Neuronal stem cell (in vitro differentiated cells): ENCODE data around the gene IL1RAP.

ENCODE experiments used
- DNase-seq: peaks from one replicate; pipeline ENCODE4 v3.0.0-alpha.2; 2013; ENCODE audit warnings: low spot score
- H2AFZ ChIP-seq: one replicate; pipeline ENCODE4 v1.6.1; 2013; ENCODE audit warnings: mild to moderate bottlenecking, low read length, inconsistent platforms
- H2AK5ac ChIP-seq: 2 replicates; pipeline ENCODE4 v1.6.1; 2013; ENCODE audit warnings: low read depth, mild to moderate bottlenecking, inconsistent platforms, low read length, moderate library complexity, mixed read lengths
- H2BK120ac ChIP-seq: 2 replicates; pipeline ENCODE4 v1.6.1; 2013; ENCODE audit warnings: low read depth, mild to moderate bottlenecking, inconsistent platforms, low read length, moderate library complexity, mixed read lengths
- H2BK12ac ChIP-seq: one replicate; pipeline ENCODE4 v1.6.1; 2013; ENCODE audit warnings: low read length, inconsistent platforms
- H2BK15ac ChIP-seq: 2 replicates; pipeline ENCODE4 v1.6.1; 2013; ENCODE audit warnings: mild to moderate bottlenecking, low read length, inconsistent platforms, mixed read lengths
- H2BK5ac ChIP-seq: one replicate; pipeline ENCODE4 v1.6.1; 2013; ENCODE audit warnings: inconsistent platforms, mild to moderate bottlenecking, low read length, moderate library complexity
- H3K14ac ChIP-seq: one replicate; pipeline ENCODE4 v1.6.1; 2013; ENCODE audit warnings: low read length, inconsistent platforms
- H3K18ac ChIP-seq: 2 replicates; pipeline ENCODE4 v1.6.1; 2013; ENCODE audit warnings: low read length, inconsistent platforms
- H3K23ac ChIP-seq: 2 replicates; pipeline ENCODE4 v1.6.1; 2013; ENCODE audit warnings: low read depth, mild to moderate bottlenecking, mixed read lengths, low read length, inconsistent platforms; ENCODE audit not compliant: poor library complexity
- H3K27ac ChIP-seq: replicated peaks from 3 replicates; pipeline ENCODE4 v1.5.1; 2013; ENCODE audit warnings: low read length, inconsistent platforms
- H3K27me3 ChIP-seq, 3 experiments: 2 replicates each; pipeline ENCODE4 v1.6.1; 2013; ENCODE audit warnings: low read length in 3 of 3, mild to moderate bottlenecking in 2 of 3, inconsistent platforms in 1 of 3, low read depth in 1 of 3, mixed read lengths in 1 of 3, moderate library complexity in 1 of 3; ENCODE audit not compliant: control insufficient read depth in 3 of 3, insufficient read depth in 3 of 3
- H3K36me3 ChIP-seq, 2 donors: replicated peaks in 1 of 2; 2 replicates each; pipeline ENCODE4 v1.6.1; 2013; ENCODE audit warnings: low read length in 2 of 2; ENCODE audit not compliant: control insufficient read depth in 2 of 2, insufficient read depth in 2 of 2
- H3K4ac ChIP-seq: 2 replicates; pipeline ENCODE4 v1.6.1; 2013; ENCODE audit warnings: inconsistent platforms, mild to moderate bottlenecking, low read length, moderate library complexity
- H3K4me1 ChIP-seq, 2 donors: 1 replicate in 1 of 2; 2 replicates in 1 of 2; pipeline ENCODE4 v1.6.1; 2013; ENCODE audit warnings: low read length in 2 of 2, low read depth in 1 of 2; ENCODE audit not compliant: control insufficient read depth in 2 of 2, insufficient read depth in 1 of 2
- H3K4me2 ChIP-seq: one replicate; pipeline ENCODE4 v1.6.1; 2013; ENCODE audit warnings: mild to moderate bottlenecking, low read length, inconsistent platforms; ENCODE audit not compliant: insufficient read depth, poor library complexity, severe bottlenecking
- H3K4me3 ChIP-seq, 2 donors: 2 replicates each; pipeline ENCODE4 v1.5.1; 2013; ENCODE audit warnings: low read length in 2 of 2, mild to moderate bottlenecking in 2 of 2, inconsistent platforms in 1 of 2, moderate library complexity in 1 of 2
- H3K79me1 ChIP-seq: one replicate; pipeline ENCODE4 v1.6.1; 2013; ENCODE audit warnings: low read depth, mild to moderate bottlenecking, inconsistent platforms, low read length, moderate library complexity
- H3K9ac ChIP-seq: one replicate; pipeline ENCODE4 v1.6.1; 2013; ENCODE audit warnings: mild to moderate bottlenecking, low read depth, low read length, inconsistent platforms; ENCODE audit not compliant: poor library complexity
- H3K9me3 ChIP-seq, 2 donors: replicated peaks in 1 of 2; 2 replicates each; pipeline versions ENCODE3 to v1.6.1; 2013; ENCODE audit warnings: low read length in 2 of 2, mild to moderate bottlenecking in 2 of 2, inconsistent platforms in 1 of 2, low read depth in 1 of 2, mixed read lengths in 1 of 2, moderate library complexity in 1 of 2; ENCODE audit not compliant: control insufficient read depth in 2 of 2, insufficient read depth in 1 of 2
- H4K8ac ChIP-seq: one replicate; pipeline ENCODE4 v1.6.1; 2013; ENCODE audit warnings: low read depth, mild to moderate bottlenecking, inconsistent platforms, low read length, moderate library complexity
- H4K91ac ChIP-seq: one replicate; pipeline ENCODE4 v1.6.1; 2013; ENCODE audit warnings: low read length, low read depth, mild to moderate bottlenecking, inconsistent platforms; ENCODE audit not compliant: poor library complexity
- WGBS, 2 donors: extraction: QIAGEN DNeasy Blood & Tissue Kit; methylation state at CpG; one replicate each; pipeline ENCODE4 v1.1.7; 2013; ENCODE audit warnings: missing lambda C conversion rate in 2 of 2, mixed read lengths in 1 of 2; ENCODE audit not compliant: insufficient read length in 2 of 2, insufficient replicate concordance in 1 of 2; ENCODE audit errors: extremely low coverage in 2 of 2; 5-methylcytosine and 5-hydroxymethylcytosine counted together

IL1RAP gene

DNA sequence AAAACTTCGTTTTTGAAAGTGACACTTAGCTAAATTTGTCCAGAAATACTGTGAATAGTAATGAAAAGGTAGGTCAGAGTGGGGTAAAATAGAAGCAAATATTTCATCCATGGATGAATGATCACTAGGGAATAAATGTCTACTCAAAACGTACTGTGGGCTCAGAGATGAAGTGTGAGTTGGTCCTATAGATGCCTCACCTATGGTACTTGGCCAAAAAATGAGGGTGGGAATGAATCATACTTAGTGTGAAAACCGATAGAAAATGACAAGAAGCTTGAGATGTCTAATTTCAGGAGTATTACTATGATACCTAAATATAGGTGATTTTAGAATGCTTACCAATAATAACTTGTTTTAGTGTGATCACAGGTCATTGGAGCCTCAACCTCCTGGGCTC, 192.7 kb downstream of the IL1RAP start:
- H4K91ac ChIP-seq: no peak overlapping the region
- no peak overlapping the region for H4K8ac ChIP-seq
- no peak for DNase-seq
- peaks cover 0 to 5% (median 0%) of the 10 kb centered on the region in 3 experiments for H3K27me3 ChIP-seq
- no peak overlapping the region for H3K23ac ChIP-seq
- H2BK15ac ChIP-seq: no peak overlapping the region
- no peak overlapping the region for H3K27ac ChIP-seq
- no peak overlapping the region for H2AFZ ChIP-seq
- no peak overlapping the region for H3K4me2 ChIP-seq
- no peak overlapping the region for H2BK12ac ChIP-seq
- WGBS, 2 donors: no CpG with 5 or more reads among the region's 3 CpGs
- H2AK5ac ChIP-seq: no peak overlapping the region
- H3K36me3 ChIP-seq: no peaks in the 10 kb centered on the region
- H3K9me3 ChIP-seq: no peaks in the 10 kb centered on the region
- no peak overlapping the region for H2BK120ac ChIP-seq
- no peak overlapping the region for H3K4ac ChIP-seq
- no peak overlapping the region for H3K9ac ChIP-seq
- H3K79me1 ChIP-seq: no peaks in the 10 kb centered on the region
- no peak overlapping the region for H3K14ac ChIP-seq
- H3K4me3 ChIP-seq: no peak overlapping the region
- no peak overlapping the region for H3K18ac ChIP-seq
- H3K4me1 ChIP-seq: peaks cover 0 to 2% of the 10 kb centered on the region in 2 donors
- H2BK5ac ChIP-seq: no peak overlapping the region
